ENCODE measurements around the gene SRSF7. TPM values are rescaled to one million over a fixed set of nuclear protein-coding genes. Genes with fewer than 3 reads are reported as not detected.

SRSF7 gene
- total RNA-seq, 6 donors from 2014 or later: 44.2 to 260 (median 121) TPM

DNA sequence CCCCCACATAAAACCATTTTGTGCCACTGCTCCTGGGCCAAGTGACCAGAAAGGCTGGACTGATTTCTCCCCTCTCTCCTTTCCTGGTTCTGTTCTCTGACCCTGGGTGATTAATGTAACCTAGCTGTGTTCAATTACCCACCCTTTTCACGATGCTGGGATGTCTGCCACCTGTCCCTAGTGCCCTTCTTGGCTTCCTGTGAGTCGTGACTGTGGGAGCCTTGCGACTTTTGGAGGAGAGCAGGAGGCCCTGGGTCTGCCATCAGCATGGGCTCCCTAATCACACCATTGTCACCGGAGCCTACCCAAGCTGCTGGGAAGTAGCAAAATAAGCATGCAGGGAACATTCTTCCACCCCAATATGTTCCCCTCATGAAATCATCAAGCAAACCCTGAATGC lies 38.3 kb downstream of the SRSF7 start:
- no peak for DNase-seq
- no peak for ATAC-seq (ENCODE audit: low FRiP score in 2 of 2)
- peaks cover 0 to 5% (median 0%) of the 10 kb centered on the region in 4 donors for H3K36me3 ChIP-seq
- TF ChIP-seq POLR2AphosphoS5 (IDR thresholded peaks at IDR 0.05): no peak
- no peak for TF ChIP-seq EP300 (IDR thresholded peaks at IDR 0.05)
- TF ChIP-seq, protein P1, sequence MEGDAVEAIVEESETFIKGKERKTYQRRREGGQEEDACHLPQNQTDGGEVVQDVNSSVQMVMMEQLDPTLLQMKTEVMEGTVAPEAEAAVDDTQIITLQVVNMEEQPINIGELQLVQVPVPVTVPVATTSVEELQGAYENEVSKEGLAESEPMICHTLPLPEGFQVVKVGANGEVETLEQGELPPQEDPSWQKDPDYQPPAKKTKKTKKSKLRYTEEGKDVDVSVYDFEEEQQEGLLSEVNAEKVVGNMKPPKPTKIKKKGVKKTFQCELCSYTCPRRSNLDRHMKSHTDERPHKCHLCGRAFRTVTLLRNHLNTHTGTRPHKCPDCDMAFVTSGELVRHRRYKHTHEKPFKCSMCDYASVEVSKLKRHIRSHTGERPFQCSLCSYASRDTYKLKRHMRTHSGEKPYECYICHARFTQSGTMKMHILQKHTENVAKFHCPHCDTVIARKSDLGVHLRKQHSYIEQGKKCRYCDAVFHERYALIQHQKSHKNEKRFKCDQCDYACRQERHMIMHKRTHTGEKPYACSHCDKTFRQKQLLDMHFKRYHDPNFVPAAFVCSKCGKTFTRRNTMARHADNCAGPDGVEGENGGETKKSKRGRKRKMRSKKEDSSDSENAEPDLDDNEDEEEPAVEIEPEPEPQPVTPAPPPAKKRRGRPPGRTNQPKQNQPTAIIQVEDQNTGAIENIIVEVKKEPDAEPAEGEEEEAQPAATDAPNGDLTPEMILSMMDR (IDR thresholded peaks at IDR 0.05): no peak
- no peak for TF ChIP-seq POLR2A (IDR thresholded peaks at IDR 0.05)
- H3K27ac ChIP-seq: no peak overlapping the region
- no peaks in the 10 kb centered on the region for H3K27me3 ChIP-seq
- 73 to 88% methylated on average over 4 of the region's 4 CpGs for WGBS, 2 donors
- H3K4me1 ChIP-seq: peaks cover 0 to 5% (median 2%) of the 10 kb centered on the region in 4 donors
- H3K4me3 ChIP-seq: no peak overlapping the region
- H3K9me3 ChIP-seq: no peaks in the 10 kb centered on the region

DNA sequence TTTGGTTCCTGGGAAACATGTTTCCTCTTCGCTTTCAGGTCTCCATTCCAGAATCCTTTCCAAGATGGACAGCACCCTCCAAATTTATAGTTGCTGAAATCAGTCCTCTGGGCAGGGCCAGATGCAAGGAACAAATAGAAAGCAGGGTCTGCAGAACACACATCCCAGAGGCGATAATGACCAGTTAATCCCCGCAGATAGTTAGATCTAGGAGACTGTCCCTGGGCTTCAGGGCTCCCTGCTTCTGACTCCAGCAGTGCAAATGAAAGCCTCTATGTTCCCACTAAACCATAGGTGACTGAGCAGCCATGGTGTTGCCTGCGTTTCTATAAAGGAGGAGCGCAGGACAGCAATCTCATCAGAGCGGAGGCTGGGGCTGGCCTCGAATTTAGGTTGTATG lies 38.7 kb downstream of the SRSF7 start:
- Histone ChIP-seq H3K27me3 (no peaks in the 10 kb centered on the region), H3K4me1 (peaks cover 0 to 5% (median 2%) of the 10 kb centered on the region in 4 donors), H3K27ac (no peak overlapping the region), H3K36me3 (peaks cover 0 to 5% (median 0%) of the 10 kb centered on the region in 4 donors), H3K4me3 (no peak overlapping the region), H3K9me3 (no peaks in the 10 kb centered on the region)
- whole genome bisulfite sequencing, 2 donors: 90 to 97% methylated on average over 6 to 7 of the region's 7 CpGs
- ATAC-seq (ENCODE audit: low FRiP score in 2 of 2) (no peak), DNase-seq (no peak)
- no peak for TF ChIP-seq EP300 (IDR thresholded peaks at IDR 0.05)
- TF ChIP-seq, protein P1 (IDR thresholded peaks at IDR 0.05): no peak
- TF ChIP-seq POLR2AphosphoS5 (IDR thresholded peaks at IDR 0.05): no peak
- TF ChIP-seq POLR2A (IDR thresholded peaks at IDR 0.05): no peak

DNA sequence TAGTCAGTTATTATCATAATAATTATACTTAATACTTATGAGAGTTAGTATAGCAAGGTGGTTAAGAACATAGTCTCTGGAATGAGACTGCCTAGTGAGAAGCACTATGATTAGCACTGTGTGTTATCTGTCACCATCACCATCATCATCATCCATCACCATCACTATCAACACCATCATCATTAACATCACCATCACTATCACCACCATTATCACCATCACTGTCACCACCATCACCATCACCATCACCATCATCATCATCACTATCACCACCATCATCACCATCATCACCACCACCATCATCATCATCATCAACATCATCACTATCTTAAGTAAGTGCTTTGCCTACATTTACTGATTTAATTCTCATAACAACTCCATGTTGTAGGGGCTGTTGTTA lies 39.6 kb downstream of the SRSF7 start:
- H3K4me1 ChIP-seq: peaks cover 0 to 2% (median 0%) of the 10 kb centered on the region in 4 donors
- DNase-seq (no peak), ATAC-seq (ENCODE audit: low FRiP score in 2 of 2) (no peak)
- H3K9me3 ChIP-seq: no peaks in the 10 kb centered on the region
- H3K27me3 ChIP-seq: no peaks in the 10 kb centered on the region
- no peak for TF ChIP-seq POLR2AphosphoS5 (IDR thresholded peaks at IDR 0.05)
- no peak for TF ChIP-seq POLR2A (IDR thresholded peaks at IDR 0.05)
- TF ChIP-seq, protein P1 (IDR thresholded peaks at IDR 0.05): no peak
- no peak overlapping the region for H3K27ac ChIP-seq
- H3K4me3 ChIP-seq: no peak overlapping the region
- peaks cover 0 to 5% (median 0%) of the 10 kb centered on the region in 4 donors for H3K36me3 ChIP-seq

DNA sequence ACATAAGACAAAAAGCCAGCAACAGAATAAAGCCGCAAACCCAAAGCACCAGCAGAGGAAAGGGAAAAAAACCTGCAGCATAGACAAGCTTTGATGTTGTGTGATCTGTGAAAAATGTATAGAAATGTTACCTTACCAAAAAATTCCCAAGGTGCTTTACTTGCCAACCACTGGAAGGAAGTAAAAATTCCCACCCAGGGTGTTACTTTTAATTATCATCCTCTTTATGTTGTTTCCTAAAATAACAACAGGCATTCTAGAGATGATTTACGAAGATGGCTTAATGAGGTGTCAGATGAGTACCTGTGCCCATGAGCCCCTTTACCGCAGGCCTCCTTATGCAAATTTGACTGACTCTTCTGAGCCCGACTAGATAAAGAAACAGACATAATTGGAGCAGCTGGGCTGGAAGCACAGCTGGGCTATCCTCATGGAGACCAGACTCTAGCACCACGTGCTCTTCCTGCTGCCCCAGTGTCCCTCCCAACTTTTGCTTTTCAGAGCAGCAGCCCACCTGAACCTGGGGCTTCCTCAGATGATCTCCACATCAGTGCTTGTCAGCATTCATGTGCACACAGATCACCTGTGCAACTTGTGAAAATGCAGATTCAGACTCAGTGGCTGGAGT lies 41.5 kb downstream of the SRSF7 start:
- peaks cover 0 to 5% (median 0%) of the 10 kb centered on the region in 4 donors for H3K36me3 ChIP-seq
- no peaks in the 10 kb centered on the region for H3K4me1 ChIP-seq
- no peak for DNase-seq
- no peak overlapping the region for H3K27ac ChIP-seq
- H3K9me3 ChIP-seq: no peaks in the 10 kb centered on the region
- no peak overlapping the region for H3K4me3 ChIP-seq
- no peak for ATAC-seq (ENCODE audit: low FRiP score in 2 of 2)
- H3K27me3 ChIP-seq: no peaks in the 10 kb centered on the region
- TF ChIP-seq POLR2A (IDR thresholded peaks at IDR 0.05): no peak
- TF ChIP-seq, protein P1 (IDR thresholded peaks at IDR 0.05): no peak
- TF ChIP-seq EP300 (IDR thresholded peaks at IDR 0.05): no peak
- no peak for TF ChIP-seq POLR2AphosphoS5 (IDR thresholded peaks at IDR 0.05)
- 69 to 81% methylated on average over 5 of the region's 5 CpGs for WGBS, 2 donors

All from upper lobe of left lung (tissue), 6 donors.